AG09319 (cell line): ENCODE measurements around the gene APEX2.

ENCODE experiments used
- DNase-seq: peaks from one replicate; pipeline ENCODE4 v3.0.0-alpha.2; 2010; ENCODE audit warnings: low read depth; ENCODE audit errors: extremely low read depth
- CTCF ChIP-seq: IDR thresholded peaks from 2 replicates; pipeline ENCODE4 v1.5.1; 2011; ENCODE audit warnings: low read depth, mild to moderate bottlenecking, inconsistent platforms, low read length, moderate library complexity

Gene APEX2

GRCh38 chrX:55004231-55004630, 4.1 kb downstream of the APEX2 start:
- TF ChIP-seq CTCF: no peak
- DNase-seq: no peak

GRCh38 chrX:55005256-55005655, 5.1 kb downstream of the APEX2 start:
- no peak for DNase-seq
- no peak for TF ChIP-seq CTCF

- TF ChIP-seq CTCF: no peak
- DNase-seq: no peak
Observed at GRCh38 chrX:55006827-55007621, 6.9 kb downstream of the APEX2 start.

GRCh38 chrX:55007656-55008055, 7.5 kb downstream of the APEX2 start:
- TF ChIP-seq CTCF: no peak
- DNase-seq: no peak

- no peak for DNase-seq
- TF ChIP-seq CTCF: no peak
Observed at GRCh38 chrX:55008571-55009358, 8.6 kb downstream of the APEX2 start.

GRCh38 chrX:55011294-55011693, 11.1 kb downstream of the APEX2 start:
- peak; percentile 32 for TF ChIP-seq CTCF
- DNase-seq: no peak

GRCh38 chrX:55014897-55015299, 14.7 kb downstream of the APEX2 start:
- DNase-seq: no peak
- no peak for TF ChIP-seq CTCF
